Neutrophil (primary cell): Measurements from ENCODE around the gene BLOC1S4.

Experiments used
- H3K27ac ChIP-seq: fragments of 200-600 bp; sonication (generic); 2 replicates; pipeline ENCODE4 v1.5.1; 2016; ENCODE audit warnings: mild to moderate bottlenecking, moderate library complexity
- H3K27me3 ChIP-seq: fragments of 200-600 bp; sonication (generic); 2 replicates; pipeline ENCODE4 v1.6.0; 2016; ENCODE audit warnings: mild to moderate bottlenecking
- H3K36me3 ChIP-seq: fragments of 200-600 bp; sonication (generic); 2 replicates; pipeline ENCODE4 v1.5.1; 2017
- H3K4me1 ChIP-seq, 2 experiments: fragments of 200-600 bp in 1 of 2; sonication (generic) in 1 of 2; 1 replicate in 1 of 2; 2 replicates in 1 of 2; pipeline versions ENCODE4 v1.5.1 to v1.6.1; 2013 to 2016; ENCODE audit warnings: low read depth in 1 of 2, low read length in 1 of 2, mild to moderate bottlenecking in 1 of 2, moderate library complexity in 1 of 2; ENCODE audit not compliant: control insufficient read depth in 1 of 2, insufficient read depth in 1 of 2
- H3K4me3 ChIP-seq, 2 experiments: fragments of 200-600 bp in 1 of 2; sonication (generic) in 1 of 2; 1 replicate in 1 of 2; 2 replicates in 1 of 2; pipeline ENCODE4 v1.5.1; 2013 to 2016; ENCODE audit warnings: low read depth in 1 of 2, low read length in 1 of 2, mild to moderate bottlenecking in 1 of 2, moderate library complexity in 1 of 2
- H3K9me3 ChIP-seq: fragments of 200-600 bp; sonication (generic); 2 replicates; pipeline ENCODE4 v1.5.1; 2016
- CTCF ChIP-seq: fragments of 200-600 bp; sonication (generic); IDR thresholded peaks from 2 replicates; pipeline ENCODE4 v1.5.1; 2016; ENCODE audit warnings: antibody characterized with exemption

Gene BLOC1S4

DNA sequence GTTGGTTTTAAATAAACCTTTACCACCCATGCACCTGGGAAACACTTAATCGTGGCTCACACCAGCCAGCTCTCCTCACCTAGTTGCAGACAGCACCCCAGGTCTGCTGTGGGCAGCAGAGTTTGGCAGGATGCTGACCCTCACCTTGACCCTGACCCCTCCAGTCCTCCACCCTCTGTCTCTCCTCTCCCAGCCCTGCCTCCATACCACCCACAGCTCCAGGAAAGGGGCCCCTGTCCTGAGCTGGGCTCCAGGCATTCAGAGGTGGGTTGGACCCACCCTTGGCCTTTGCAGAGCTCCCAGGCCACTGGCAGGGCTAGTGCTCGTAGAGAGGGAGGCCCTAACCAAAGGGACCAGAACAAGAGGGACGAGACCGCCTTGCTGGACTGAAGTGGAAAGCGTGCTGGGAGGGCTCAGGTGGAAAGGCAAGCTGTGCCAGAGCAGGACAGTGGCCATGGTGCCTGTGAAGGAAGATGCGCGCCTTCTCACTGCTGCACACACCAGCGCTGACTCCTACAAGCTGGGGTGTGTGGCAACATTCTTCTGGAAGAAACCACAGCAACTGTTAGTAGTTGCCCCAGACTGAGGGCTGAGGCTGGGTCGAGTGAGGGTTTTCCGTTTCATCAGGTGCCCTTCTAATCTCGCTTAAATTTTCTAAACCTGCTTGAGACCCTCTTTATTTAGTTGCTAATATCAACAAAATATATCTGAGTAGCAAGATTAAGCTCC lies 32.9 kb upstream of the BLOC1S4 start:
- no peak for TF ChIP-seq CTCF
- no peaks in the 10 kb centered on the region for H3K36me3 ChIP-seq
- no peak overlapping the region for H3K4me3 ChIP-seq
- peak overlapping the region; percentile 76 for H3K27ac ChIP-seq
- no peaks in the 10 kb centered on the region for H3K9me3 ChIP-seq
- H3K4me1 ChIP-seq, result peaks cover 69% of the 10 kb centered on the region in 2 experiments
- no peaks in the 10 kb centered on the region for H3K27me3 ChIP-seq

DNA sequence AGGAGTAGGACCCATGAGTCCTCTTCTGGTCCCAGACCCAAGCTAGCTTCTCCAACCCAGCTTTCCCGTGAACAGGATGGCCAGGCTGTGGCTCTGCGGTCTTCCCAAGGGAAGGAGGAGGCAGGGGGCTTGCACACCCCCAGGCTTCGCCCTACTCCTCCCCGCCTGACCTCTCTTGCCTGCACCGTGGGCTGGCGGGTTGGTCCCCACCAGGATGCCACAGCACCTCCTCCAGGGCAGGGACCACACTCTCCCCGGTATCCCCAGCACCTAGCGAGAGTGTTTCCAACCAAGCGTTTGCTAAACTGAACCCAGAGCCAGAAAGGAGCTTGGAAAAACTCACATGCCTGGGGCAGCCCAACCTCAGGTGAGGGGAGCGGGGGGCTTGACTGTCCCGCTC lies 31.3 kb upstream of the BLOC1S4 start:
- Histone ChIP-seq H3K4me3 (no peak overlapping the region), H3K4me1 (peaks cover 79% of the 10 kb centered on the region in 2 experiments), H3K36me3 (no peaks in the 10 kb centered on the region), H3K9me3 (no peaks in the 10 kb centered on the region), H3K27ac (no peak overlapping the region), H3K27me3 (no peaks in the 10 kb centered on the region)
- TF ChIP-seq CTCF, result no peak

DNA sequence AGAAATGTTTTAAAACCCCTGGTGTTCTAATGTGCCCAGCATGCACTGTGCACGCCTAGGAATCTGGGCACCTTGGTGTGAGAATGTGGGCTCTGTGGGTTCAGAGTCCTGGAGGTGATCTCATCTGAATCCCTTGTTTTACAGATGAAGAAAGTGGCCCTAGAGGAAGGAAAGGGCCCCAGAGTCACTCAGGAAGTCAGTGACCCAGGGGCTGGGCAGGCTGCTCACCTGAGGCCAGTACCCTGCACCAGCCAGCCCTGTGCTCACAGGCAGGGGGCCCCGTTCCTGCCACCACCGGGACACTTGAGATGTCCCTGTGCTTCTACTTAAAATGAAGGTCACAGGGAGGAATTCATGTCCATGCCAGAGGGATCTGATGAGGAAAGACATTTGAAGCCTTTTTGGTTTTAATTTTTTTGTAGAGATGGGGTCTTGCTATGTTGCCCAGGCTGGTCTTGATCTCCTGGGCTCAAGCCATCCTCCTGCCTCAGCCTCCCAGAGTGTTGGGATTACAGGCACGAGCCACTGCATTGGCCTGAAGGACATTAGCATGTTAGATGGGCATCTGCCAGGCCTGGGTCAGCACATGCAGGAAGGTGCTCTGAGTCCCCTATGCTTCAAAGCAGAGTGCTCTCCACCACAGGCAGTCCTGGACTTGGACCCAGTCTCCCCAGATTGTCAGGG lies 29.7 kb upstream of the BLOC1S4 start:
- H3K36me3 ChIP-seq, result no peaks in the 10 kb centered on the region
- H3K9me3 ChIP-seq, result no peaks in the 10 kb centered on the region
- no peak overlapping the region for H3K4me3 ChIP-seq
- H3K27ac ChIP-seq, result peak overlapping the region; percentile 70
- no peak for TF ChIP-seq CTCF
- H3K27me3 ChIP-seq, result no peaks in the 10 kb centered on the region
- peaks cover 94 to 95% of the 10 kb centered on the region in 2 experiments for H3K4me1 ChIP-seq

DNA sequence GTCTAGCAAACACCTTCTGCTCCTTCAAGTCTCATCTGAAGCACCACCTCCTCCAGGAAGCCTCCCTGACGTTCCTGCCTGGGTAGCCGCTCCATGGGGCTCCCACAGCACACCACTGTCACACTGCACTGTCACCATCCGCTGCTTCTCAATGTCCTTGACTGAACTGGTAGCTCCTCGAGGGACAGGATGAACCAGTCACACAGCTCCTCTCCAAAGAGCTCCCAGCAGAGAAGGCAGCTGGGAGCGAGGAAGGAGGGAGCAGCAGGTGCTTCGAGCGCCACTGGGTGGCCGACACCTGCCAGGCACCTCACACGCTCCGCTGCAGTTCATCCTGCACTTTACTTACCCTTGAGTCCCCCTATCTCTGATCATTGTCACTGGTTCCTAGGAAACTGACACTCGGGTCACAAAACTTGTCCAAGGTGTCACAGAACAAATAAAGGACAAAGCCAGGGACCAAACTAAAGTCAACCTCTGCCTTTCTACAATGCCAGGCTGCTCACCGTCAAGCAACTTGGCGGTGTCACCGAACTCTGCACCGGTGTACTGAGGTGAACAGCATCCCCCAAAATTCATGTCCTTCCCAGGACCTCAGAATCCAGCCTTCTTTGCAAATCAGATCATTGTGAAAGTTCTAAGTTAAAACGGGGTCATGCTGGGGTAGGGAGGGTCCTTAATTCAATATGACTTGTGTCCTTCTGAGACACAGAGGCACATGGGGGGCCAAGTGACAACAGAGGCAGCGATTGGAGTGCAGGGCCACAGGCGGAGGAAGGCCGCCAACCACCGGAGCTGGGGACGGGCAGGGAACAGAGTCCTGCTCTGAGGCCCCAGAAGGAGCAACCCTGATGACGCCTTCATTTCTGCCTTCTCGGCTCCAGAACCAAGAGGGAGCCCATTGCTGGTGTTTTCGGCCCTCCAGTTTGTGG lies 27.8 kb upstream of the BLOC1S4 start:
- H3K27ac ChIP-seq, result peak overlapping the region; percentile 98
- no peaks in the 10 kb centered on the region for H3K9me3 ChIP-seq
- no peak for TF ChIP-seq CTCF
- no peaks in the 10 kb centered on the region for H3K27me3 ChIP-seq
- peaks cover 94% of the 10 kb centered on the region in 2 experiments for H3K4me1 ChIP-seq
- no peak overlapping the region for H3K4me3 ChIP-seq
- no peaks in the 10 kb centered on the region for H3K36me3 ChIP-seq

DNA sequence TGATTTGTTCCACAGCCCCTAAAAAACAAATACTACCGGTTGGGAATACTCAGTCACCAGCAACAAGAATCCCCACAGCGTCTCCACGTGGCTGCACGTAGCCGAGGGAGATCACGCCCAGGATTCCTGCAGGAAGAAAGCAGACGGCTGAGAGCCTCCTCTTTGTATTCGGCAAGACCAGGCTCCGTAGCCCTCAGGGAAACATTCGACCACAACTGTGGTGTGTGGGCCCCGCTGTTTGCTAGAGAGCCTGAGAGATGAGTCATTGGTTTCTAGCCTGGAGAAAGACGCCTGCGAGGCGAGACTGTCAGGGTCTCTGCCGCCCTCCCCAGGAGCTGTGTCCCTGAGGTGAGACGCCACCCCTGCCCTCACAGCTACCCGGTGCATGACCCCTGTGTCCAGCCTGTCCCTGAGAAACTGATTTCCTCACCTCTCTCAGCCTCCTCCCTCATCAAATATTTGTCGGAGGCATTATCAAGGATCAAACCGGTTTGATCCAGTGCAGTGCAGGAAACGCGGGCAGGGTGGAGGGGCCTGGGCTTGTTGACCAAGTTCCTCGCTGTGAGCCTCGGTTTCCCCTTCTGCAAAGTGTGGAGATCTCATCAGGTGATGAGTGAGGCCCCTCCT lies 27.0 kb upstream of the BLOC1S4 start:
- Histone ChIP-seq H3K4me3 (peak overlapping the region in 1 of 2 experiments; percentile 36), H3K27ac (peak overlapping the region; percentile 98), H3K36me3 (no peaks in the 10 kb centered on the region), H3K4me1 (peaks cover 95 to 97% of the 10 kb centered on the region in 2 experiments), H3K27me3 (no peaks in the 10 kb centered on the region), H3K9me3 (no peaks in the 10 kb centered on the region)
- TF ChIP-seq CTCF, result no peak
